Choroid plexus epithelial cell (primary cell): ENCODE data around the gene GORASP1.

Experiments used
- DNase-seq: peaks from one replicate; pipeline ENCODE4 v3.0.0-alpha.2; 2010; ENCODE audit warnings: low read depth
- H3K4me3 ChIP-seq: 2 replicates; pipeline ENCODE4 v1.5.1; 2011; ENCODE audit warnings: low read depth, mild to moderate bottlenecking, control low read depth, low read length, moderate library complexity
- TF ChIP-seq, protein P1 (sequence below): conservative IDR thresholded peaks from 2 replicates; pipeline ENCODE4 v1.5.1; 2011; ENCODE audit warnings: low read depth, mild to moderate bottlenecking, control low read depth, inconsistent platforms, low read length, moderate library complexity

GORASP1 gene

DNA sequence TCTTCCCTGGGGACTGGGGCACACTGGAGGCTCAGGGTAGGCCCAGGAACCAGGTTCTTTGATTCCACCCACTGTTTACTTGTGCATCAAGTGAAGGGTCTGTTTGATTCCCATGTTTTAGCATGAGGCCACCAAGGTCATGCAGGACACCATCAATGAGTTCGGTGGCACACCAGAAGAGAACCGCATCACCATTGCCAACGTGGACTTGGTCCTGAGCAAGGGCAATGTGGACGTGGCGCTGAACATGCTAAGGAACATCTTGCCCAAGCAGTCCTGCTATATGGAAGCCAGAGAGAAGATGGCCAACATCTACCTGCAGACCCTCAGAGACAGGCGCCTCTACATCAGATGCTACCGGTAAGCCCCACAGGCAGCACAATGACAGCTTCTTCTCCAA lies 21.5 kb upstream of the GORASP1 start:
- no peak for DNase-seq
- TF ChIP-seq, protein P1, sequence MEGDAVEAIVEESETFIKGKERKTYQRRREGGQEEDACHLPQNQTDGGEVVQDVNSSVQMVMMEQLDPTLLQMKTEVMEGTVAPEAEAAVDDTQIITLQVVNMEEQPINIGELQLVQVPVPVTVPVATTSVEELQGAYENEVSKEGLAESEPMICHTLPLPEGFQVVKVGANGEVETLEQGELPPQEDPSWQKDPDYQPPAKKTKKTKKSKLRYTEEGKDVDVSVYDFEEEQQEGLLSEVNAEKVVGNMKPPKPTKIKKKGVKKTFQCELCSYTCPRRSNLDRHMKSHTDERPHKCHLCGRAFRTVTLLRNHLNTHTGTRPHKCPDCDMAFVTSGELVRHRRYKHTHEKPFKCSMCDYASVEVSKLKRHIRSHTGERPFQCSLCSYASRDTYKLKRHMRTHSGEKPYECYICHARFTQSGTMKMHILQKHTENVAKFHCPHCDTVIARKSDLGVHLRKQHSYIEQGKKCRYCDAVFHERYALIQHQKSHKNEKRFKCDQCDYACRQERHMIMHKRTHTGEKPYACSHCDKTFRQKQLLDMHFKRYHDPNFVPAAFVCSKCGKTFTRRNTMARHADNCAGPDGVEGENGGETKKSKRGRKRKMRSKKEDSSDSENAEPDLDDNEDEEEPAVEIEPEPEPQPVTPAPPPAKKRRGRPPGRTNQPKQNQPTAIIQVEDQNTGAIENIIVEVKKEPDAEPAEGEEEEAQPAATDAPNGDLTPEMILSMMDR: no peak
- H3K4me3 ChIP-seq: no peak overlapping the region

DNA sequence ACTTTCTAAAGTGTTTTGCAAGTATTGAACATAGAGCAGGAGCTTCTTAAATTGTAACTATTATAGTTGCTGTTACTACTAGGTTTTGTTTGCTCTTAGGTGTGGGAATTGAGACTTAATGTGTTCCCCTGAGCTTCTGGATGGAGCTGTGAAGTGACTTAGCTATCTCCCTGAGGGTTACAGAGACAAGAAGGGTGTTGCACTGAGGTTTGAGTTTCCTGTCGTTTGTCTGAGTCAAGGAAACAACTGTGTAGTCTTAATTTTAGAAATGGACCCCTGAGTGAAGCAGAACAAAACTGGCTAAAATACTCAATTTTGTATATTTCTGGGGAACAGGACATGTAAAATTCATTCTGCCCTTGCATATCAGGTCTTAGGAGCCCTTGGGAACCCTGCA lies 20.5 kb upstream of the GORASP1 start:
- TF ChIP-seq, protein P1: no peak
- no peak overlapping the region for H3K4me3 ChIP-seq
- DNase-seq: no peak

DNA sequence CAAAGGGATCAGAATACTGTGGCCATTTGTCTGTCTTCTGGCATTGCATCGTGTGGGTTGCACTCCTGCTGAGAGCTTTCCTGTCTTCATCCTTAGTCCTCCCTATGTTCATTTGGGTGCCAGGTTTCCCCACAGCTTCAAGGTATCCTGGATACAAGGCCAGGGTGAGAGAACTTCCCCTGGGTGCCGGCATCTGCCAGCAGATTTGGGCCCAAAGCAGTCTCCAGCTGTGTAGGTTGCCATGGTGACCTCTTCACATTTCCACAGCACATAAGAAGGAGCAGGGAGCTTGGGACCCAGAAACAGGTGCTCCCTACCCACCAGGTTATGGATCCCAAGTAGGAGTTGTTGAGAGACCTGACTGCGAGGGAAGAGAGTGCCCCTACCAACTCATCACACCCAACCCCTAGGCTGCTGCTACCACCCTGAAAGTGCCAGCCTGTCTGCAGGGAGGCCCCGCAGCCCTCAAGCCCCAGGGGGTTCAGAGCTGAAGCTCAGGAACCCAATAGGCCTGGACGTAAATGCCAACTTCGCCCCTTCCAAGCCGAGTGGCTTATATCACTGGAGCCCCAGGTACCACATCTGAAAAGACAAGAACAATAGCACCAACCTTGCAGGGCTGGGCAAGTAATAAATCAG lies 20.0 kb upstream of the GORASP1 start:
- DNase-seq: no peak
- TF ChIP-seq, protein P1: no peak
- no peak overlapping the region for H3K4me3 ChIP-seq

DNA sequence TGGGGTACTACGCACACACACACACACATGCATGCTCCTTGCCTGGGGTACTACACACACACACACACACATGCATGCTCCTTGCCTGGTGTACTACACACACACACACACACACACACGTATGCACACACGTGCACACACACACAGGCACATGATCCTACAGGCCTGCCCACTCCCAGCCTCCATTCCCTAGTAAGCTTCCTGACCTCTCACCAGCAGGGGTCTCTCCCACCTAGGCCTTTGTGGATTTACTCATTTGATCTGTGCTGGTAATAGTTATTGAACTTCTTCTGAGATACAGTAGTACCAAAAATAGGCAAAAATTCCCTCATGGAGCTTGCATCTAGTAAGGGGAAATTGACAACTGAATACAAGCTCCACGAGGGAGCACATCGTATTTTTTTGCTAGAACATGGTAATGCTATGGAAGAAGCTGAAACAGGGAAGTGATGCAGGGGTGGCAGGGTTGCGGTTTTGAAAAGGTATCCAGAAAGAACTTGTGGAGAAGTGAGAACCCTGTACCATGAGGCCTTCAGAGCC lies 19.2 kb upstream of the GORASP1 start:
- no peak overlapping the region for H3K4me3 ChIP-seq
- TF ChIP-seq, protein P1: peak; percentile 69
- peak; percentile 70 for DNase-seq

DNA sequence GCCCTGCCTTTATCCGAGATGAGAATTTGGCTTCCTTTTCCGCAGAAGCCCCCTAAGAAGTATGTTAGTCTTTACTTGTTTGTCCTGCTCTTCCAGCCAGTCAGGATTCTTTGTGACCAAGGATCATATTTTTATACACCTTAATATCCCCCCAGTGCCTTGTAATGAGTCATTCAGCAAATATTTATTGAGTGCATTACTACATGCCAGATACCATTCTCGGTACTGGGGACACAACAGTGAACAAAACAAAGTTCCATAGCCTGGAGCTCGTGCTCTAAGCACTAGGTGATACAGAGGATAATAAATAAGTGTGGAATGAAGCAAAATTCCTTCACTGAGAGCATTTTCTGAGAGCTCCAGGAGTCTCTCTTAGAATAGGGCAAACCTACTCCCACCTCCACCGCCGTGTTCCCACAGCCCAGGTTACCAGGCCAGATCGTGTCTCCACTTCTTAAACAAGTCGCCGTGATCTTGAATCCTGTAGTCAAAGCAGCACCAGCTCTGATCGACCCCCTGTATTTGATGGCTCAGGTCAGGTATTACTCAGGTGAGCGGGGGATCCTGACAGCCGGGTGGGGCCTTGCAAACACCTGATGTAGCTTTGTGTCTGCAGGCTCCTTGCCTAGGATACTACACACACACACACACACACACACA lies 18.5 kb upstream of the GORASP1 start:
- TF ChIP-seq, protein P1: no peak
- no peak overlapping the region for H3K4me3 ChIP-seq
- DNase-seq: peak; percentile 60

DNA sequence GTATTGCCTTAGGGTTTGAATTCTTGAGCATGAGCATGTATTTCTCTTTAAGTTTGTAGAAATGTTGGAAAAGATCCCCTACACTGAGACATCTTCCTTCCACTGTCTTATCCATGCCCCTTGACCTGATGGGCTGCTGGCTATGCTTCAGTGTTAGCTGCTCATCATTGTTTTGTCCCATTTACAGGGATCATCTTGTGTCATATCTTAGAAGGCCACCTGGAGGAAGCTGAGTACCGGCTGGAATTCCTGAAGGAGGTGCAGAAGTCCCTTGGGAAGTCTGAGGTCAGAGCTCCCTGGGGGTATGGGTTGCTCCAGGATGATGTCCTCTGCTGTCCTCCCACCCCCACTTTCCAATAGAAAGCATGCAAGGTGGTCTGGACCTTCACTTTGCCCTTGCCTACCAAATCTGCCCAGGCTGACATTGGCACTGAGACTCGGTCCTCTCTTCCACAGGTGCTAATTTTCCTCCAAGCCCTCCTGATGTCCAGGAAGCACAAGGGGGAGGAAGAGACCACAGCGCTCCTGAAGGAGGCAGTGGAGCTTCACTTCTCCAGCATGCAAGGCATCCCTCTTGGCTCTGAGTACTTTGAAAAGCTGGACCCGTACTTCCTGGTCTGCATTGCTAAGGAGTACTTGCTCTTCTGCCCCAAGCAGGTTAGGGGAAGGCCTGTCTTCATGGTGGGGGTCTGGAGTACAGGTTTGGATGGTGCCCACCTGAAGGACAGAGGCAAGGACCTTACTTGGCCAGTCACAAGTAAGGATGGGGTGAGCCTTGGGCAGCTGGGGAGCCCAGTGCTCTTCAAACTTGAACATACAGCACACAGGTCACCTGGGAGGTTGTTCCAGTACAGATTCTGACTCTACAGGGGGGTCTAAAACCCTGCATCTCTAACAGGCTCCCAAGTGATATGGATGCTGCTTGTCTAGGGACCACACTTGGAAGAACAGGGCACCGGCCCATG lies 17.7 kb upstream of the GORASP1 start:
- H3K4me3 ChIP-seq: no peak overlapping the region
- DNase-seq: peak; percentile 79
- TF ChIP-seq, protein P1: peak; percentile 82
